Measurements from ENCODE around the gene SVIP. TPM values are rescaled to one million over a fixed set of nuclear protein-coding genes. Genes with fewer than 3 reads are reported as not detected.

The SVIP gene
- polyA plus RNA-seq, 4 donors = 10.6 to 29.3 (median 13.1) TPM

- Histone ChIP-seq H3K27ac (ENCODE audit: low read depth in 1 of 3, low read length in 2 of 3) (no peak overlapping the region), H3K36me3 (ENCODE audit: control insufficient read depth in 3 of 3, insufficient read depth in 2 of 3, low read depth in 1 of 3, low read length in 3 of 3) (no peaks in the 10 kb centered on the region), H3K27me3 (ENCODE audit: control insufficient read depth in 3 of 3, insufficient read depth in 3 of 3, low read length in 3 of 3) (no peaks in the 10 kb centered on the region), H3K4me3 (ENCODE audit: low read depth in 1 of 3, low read length in 3 of 3) (no peak overlapping the region), H3K4me1 (ENCODE audit: control insufficient read depth in 3 of 3, insufficient read depth in 2 of 3, low read depth in 1 of 3, low read length in 2 of 3) (no peaks in the 10 kb centered on the region), H3K9me3 (ENCODE audit: control insufficient read depth in 2 of 2, insufficient read depth in 1 of 2, low read depth in 1 of 2, low read length in 1 of 2) (no peaks in the 10 kb centered on the region)
- DNase-seq (no peak), FAIRE-seq (no peak)
Observed at GRCh38 chr11:22851477-22851876, 21.9 kb upstream of the SVIP start.

GRCh38 chr11:22846726-22847125, 17.1 kb upstream of the SVIP start:
- no peaks in the 10 kb centered on the region for H3K36me3 ChIP-seq (ENCODE audit: control insufficient read depth in 3 of 3, insufficient read depth in 2 of 3, low read depth in 1 of 3, low read length in 3 of 3)
- peak; percentile 67 for FAIRE-seq

GRCh38 chr11:22832315-22833015, 2.9 kb upstream of the SVIP start:
- Histone ChIP-seq H3K36me3 (ENCODE audit: control insufficient read depth in 3 of 3, insufficient read depth in 2 of 3, low read depth in 1 of 3, low read length in 3 of 3) (no peaks in the 10 kb centered on the region), H3K4me3 (ENCODE audit: low read depth in 1 of 3, low read length in 3 of 3) (no peak overlapping the region), H3K27me3 (ENCODE audit: control insufficient read depth in 3 of 3, insufficient read depth in 3 of 3, low read length in 3 of 3) (no peaks in the 10 kb centered on the region), H3K9me3 (ENCODE audit: control insufficient read depth in 2 of 2, insufficient read depth in 1 of 2, low read depth in 1 of 2, low read length in 1 of 2) (no peaks in the 10 kb centered on the region), H3K27ac (ENCODE audit: low read depth in 1 of 3, low read length in 2 of 3) (no peak overlapping the region), H3K4me1 (ENCODE audit: control insufficient read depth in 3 of 3, insufficient read depth in 2 of 3, low read depth in 1 of 3, low read length in 2 of 3) (peaks cover 3 to 7% (median 4%) of the 10 kb centered on the region in 3 donors)
- peak in 1 of 2 donors; percentile 29 for DNase-seq
- no peak for FAIRE-seq
- 50 to 66% (median 65%) methylated on average over 3 of the region's 3 CpGs for WGBS, 3 donors

More at GRCh38 chr11:22846726-22847125, 17.1 kb upstream of the SVIP start:
- Histone ChIP-seq H3K4me3 (ENCODE audit: low read depth in 1 of 3, low read length in 3 of 3) (no peak overlapping the region), H3K4me1 (ENCODE audit: control insufficient read depth in 3 of 3, insufficient read depth in 2 of 3, low read depth in 1 of 3, low read length in 2 of 3) (no peaks in the 10 kb centered on the region), H3K9me3 (ENCODE audit: control insufficient read depth in 2 of 2, insufficient read depth in 1 of 2, low read depth in 1 of 2, low read length in 1 of 2) (no peaks in the 10 kb centered on the region), H3K27ac (ENCODE audit: low read depth in 1 of 3, low read length in 2 of 3) (no peak overlapping the region), H3K27me3 (ENCODE audit: control insufficient read depth in 3 of 3, insufficient read depth in 3 of 3, low read length in 3 of 3) (no peaks in the 10 kb centered on the region)
- WGBS, 3 donors = 88 to 94% (median 91%) methylated on average over 1 of the region's 1 CpG
- DNase-seq = no peak

GRCh38 chr11:22830082-22830414, 447 bp upstream of the SVIP start:
- no peaks in the 10 kb centered on the region for H3K9me3 ChIP-seq (ENCODE audit: control insufficient read depth in 2 of 2, insufficient read depth in 1 of 2, low read depth in 1 of 2, low read length in 1 of 2)
- peak overlapping the region in 2 of 3 donors; percentile 14 to 20 for H3K27ac ChIP-seq (ENCODE audit: low read depth in 1 of 3, low read length in 2 of 3)
- WGBS, 3 donors = 5 to 14% (median 5%) methylated on average over 4 of the region's 4 CpGs
- FAIRE-seq (no peak), DNase-seq (no peak)
- H3K4me3 ChIP-seq (ENCODE audit: low read depth in 1 of 3, low read length in 3 of 3) = peak overlapping the region in 2 of 3 donors; percentile 4 to 34
- H3K27me3 ChIP-seq (ENCODE audit: control insufficient read depth in 3 of 3, insufficient read depth in 3 of 3, low read length in 3 of 3) = no peaks in the 10 kb centered on the region
- no peaks in the 10 kb centered on the region for H3K36me3 ChIP-seq (ENCODE audit: control insufficient read depth in 3 of 3, insufficient read depth in 2 of 3, low read depth in 1 of 3, low read length in 3 of 3)
- peaks cover 3 to 7% (median 4%) of the 10 kb centered on the region in 3 donors for H3K4me1 ChIP-seq (ENCODE audit: control insufficient read depth in 3 of 3, insufficient read depth in 2 of 3, low read depth in 1 of 3, low read length in 2 of 3)

GRCh38 chr11:22828373-22828772, 1.2 kb downstream of the SVIP start:
- H3K27ac ChIP-seq (ENCODE audit: low read depth in 1 of 3, low read length in 2 of 3) = no peak overlapping the region
- FAIRE-seq = no peak

GRCh38 chr11:22822203-22822602, 7.4 kb downstream of the SVIP start:
- Histone ChIP-seq H3K4me3 (ENCODE audit: low read depth in 1 of 3, low read length in 3 of 3) (no peak overlapping the region), H3K36me3 (ENCODE audit: control insufficient read depth in 3 of 3, insufficient read depth in 2 of 3, low read depth in 1 of 3, low read length in 3 of 3) (peaks cover 0 to 4% (median 4%) of the 10 kb centered on the region in 3 donors), H3K27me3 (ENCODE audit: control insufficient read depth in 3 of 3, insufficient read depth in 3 of 3, low read length in 3 of 3) (no peaks in the 10 kb centered on the region), H3K9me3 (ENCODE audit: control insufficient read depth in 2 of 2, insufficient read depth in 1 of 2, low read depth in 1 of 2, low read length in 1 of 2) (no peaks in the 10 kb centered on the region), H3K4me1 (ENCODE audit: control insufficient read depth in 3 of 3, insufficient read depth in 2 of 3, low read depth in 1 of 3, low read length in 2 of 3) (no peaks in the 10 kb centered on the region), H3K27ac (ENCODE audit: low read depth in 1 of 3, low read length in 2 of 3) (no peak overlapping the region)
- 97 to 99% (median 98%) methylated on average over 2 of the region's 2 CpGs for WGBS, 3 donors
- no peak for DNase-seq
- no peak for FAIRE-seq

More at GRCh38 chr11:22828373-22828772, 1.2 kb downstream of the SVIP start:
- no peak overlapping the region for H3K4me3 ChIP-seq (ENCODE audit: low read depth in 1 of 3, low read length in 3 of 3)
- peaks cover 3 to 7% (median 4%) of the 10 kb centered on the region in 3 donors for H3K4me1 ChIP-seq (ENCODE audit: control insufficient read depth in 3 of 3, insufficient read depth in 2 of 3, low read depth in 1 of 3, low read length in 2 of 3)
- no peaks in the 10 kb centered on the region for H3K9me3 ChIP-seq (ENCODE audit: control insufficient read depth in 2 of 2, insufficient read depth in 1 of 2, low read depth in 1 of 2, low read length in 1 of 2)
- no peaks in the 10 kb centered on the region for H3K27me3 ChIP-seq (ENCODE audit: control insufficient read depth in 3 of 3, insufficient read depth in 3 of 3, low read length in 3 of 3)
- 34 to 53% (median 52%) methylated on average over 6 of the region's 6 CpGs for WGBS, 3 donors
- H3K36me3 ChIP-seq (ENCODE audit: control insufficient read depth in 3 of 3, insufficient read depth in 2 of 3, low read depth in 1 of 3, low read length in 3 of 3) = peaks cover 0 to 4% (median 4%) of the 10 kb centered on the region in 3 donors
- no peak for DNase-seq

GRCh38 chr11:22809893-22810292, 19.7 kb downstream of the SVIP start:
- H3K27me3 ChIP-seq (ENCODE audit: control insufficient read depth in 3 of 3, insufficient read depth in 3 of 3, low read length in 3 of 3) = no peaks in the 10 kb centered on the region
- no peaks in the 10 kb centered on the region for H3K4me1 ChIP-seq (ENCODE audit: control insufficient read depth in 3 of 3, insufficient read depth in 2 of 3, low read depth in 1 of 3, low read length in 2 of 3)
- WGBS, 3 donors = 88 to 99% (median 93%) methylated on average over 3 of the region's 3 CpGs
- no peak overlapping the region for H3K27ac ChIP-seq (ENCODE audit: low read depth in 1 of 3, low read length in 2 of 3)
- DNase-seq (no peak), FAIRE-seq (no peak)
- H3K4me3 ChIP-seq (ENCODE audit: low read depth in 1 of 3, low read length in 3 of 3) = no peak overlapping the region
- no peaks in the 10 kb centered on the region for H3K36me3 ChIP-seq (ENCODE audit: control insufficient read depth in 3 of 3, insufficient read depth in 2 of 3, low read depth in 1 of 3, low read length in 3 of 3)
- peaks cover 0 to 4% of the 10 kb centered on the region in 2 donors for H3K9me3 ChIP-seq (ENCODE audit: control insufficient read depth in 2 of 2, insufficient read depth in 1 of 2, low read depth in 1 of 2, low read length in 1 of 2)

GRCh38 chr11:22808571-22809197, 20.9 kb downstream of the SVIP start:
- Histone ChIP-seq H3K4me1 (ENCODE audit: control insufficient read depth in 3 of 3, insufficient read depth in 2 of 3, low read depth in 1 of 3, low read length in 2 of 3) (no peaks in the 10 kb centered on the region), H3K27ac (ENCODE audit: low read depth in 1 of 3, low read length in 2 of 3) (peak overlapping the region in 1 of 3 donors; percentile 31), H3K4me3 (ENCODE audit: low read depth in 1 of 3, low read length in 3 of 3) (no peak overlapping the region), H3K27me3 (ENCODE audit: control insufficient read depth in 3 of 3, insufficient read depth in 3 of 3, low read length in 3 of 3) (no peaks in the 10 kb centered on the region), H3K36me3 (ENCODE audit: control insufficient read depth in 3 of 3, insufficient read depth in 2 of 3, low read depth in 1 of 3, low read length in 3 of 3) (no peaks in the 10 kb centered on the region), H3K9me3 (ENCODE audit: control insufficient read depth in 2 of 2, insufficient read depth in 1 of 2, low read depth in 1 of 2, low read length in 1 of 2) (peaks cover 0 to 4% of the 10 kb centered on the region in 2 donors)
- 84 to 91% (median 89%) methylated on average over 3 of the region's 3 CpGs for WGBS, 3 donors
- FAIRE-seq (no peak), DNase-seq (no peak)

All from small intestine (tissue), 7 donors.